Measurements from ENCODE around the gene MMP24. TPM values are rescaled to one million over a fixed set of nuclear protein-coding genes. Genes with fewer than 3 reads are reported as not detected.

MMP24 gene
- total and polyA plus RNA-seq, 2 of the 13 experiments (the other 11 are each of a cell fraction or from before 2014, with no cell fraction given), result 0.29 to 0.35 TPM

DNA sequence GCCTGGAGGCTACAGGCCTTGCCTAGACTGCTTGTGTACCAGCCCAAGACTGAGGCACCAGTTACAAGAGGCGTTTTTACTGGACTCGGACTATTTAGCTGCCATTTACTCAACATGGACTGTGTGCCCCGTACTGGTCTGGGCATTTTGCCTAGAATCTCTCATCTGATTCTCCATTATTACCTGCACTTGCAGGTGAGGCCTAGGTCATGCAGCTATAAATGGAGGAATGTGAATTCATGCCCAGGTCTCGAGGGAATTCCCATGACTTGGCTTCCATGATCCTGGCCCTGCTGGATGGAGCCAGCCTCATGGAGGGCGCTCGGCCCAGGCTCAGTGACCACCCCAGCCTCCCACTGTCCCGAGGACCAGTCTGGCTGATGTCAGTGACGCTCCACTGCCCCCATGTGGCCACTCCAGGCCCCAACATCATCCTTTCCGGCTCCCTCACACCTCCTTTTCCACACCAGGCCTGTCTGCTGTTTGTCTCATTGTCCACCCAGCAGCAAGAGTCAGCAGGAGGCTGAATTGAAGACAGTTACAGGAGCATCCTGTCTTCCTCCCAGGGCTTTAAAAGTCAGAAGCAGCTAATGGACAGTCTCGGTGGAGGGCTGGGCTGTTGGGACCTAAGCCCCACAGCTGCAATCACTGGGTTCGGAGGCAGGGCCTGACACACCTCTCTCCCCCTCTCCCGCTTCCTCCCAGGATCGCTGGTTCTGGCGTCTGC is 42.7 kb downstream of the MMP24 start (continued):
- TF ChIP-seq, protein P1, sequence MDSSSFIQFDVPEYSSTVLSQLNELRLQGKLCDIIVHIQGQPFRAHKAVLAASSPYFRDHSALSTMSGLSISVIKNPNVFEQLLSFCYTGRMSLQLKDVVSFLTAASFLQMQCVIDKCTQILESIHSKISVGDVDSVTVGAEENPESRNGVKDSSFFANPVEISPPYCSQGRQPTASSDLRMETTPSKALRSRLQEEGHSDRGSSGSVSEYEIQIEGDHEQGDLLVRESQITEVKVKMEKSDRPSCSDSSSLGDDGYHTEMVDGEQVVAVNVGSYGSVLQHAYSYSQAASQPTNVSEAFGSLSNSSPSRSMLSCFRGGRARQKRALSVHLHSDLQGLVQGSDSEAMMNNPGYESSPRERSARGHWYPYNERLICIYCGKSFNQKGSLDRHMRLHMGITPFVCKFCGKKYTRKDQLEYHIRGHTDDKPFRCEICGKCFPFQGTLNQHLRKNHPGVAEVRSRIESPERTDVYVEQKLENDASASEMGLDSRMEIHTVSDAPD (CRISPR knock-in tag; IDR thresholded peaks at IDR 0.05), result no peak
- no peak for TF ChIP-seq IKZF1 (IDR thresholded peaks at IDR 0.05)
- TF ChIP-seq TEAD3 (CRISPR knock-in tag; optimal IDR thresholded peaks at IDR 0.05; ENCODE audit: borderline replicate concordance), result peak; percentile 83
- TF ChIP-seq REL (CRISPR knock-in tag; conservative IDR thresholded peaks at IDR 0.05), result no peak
- TF ChIP-seq, protein P2, sequence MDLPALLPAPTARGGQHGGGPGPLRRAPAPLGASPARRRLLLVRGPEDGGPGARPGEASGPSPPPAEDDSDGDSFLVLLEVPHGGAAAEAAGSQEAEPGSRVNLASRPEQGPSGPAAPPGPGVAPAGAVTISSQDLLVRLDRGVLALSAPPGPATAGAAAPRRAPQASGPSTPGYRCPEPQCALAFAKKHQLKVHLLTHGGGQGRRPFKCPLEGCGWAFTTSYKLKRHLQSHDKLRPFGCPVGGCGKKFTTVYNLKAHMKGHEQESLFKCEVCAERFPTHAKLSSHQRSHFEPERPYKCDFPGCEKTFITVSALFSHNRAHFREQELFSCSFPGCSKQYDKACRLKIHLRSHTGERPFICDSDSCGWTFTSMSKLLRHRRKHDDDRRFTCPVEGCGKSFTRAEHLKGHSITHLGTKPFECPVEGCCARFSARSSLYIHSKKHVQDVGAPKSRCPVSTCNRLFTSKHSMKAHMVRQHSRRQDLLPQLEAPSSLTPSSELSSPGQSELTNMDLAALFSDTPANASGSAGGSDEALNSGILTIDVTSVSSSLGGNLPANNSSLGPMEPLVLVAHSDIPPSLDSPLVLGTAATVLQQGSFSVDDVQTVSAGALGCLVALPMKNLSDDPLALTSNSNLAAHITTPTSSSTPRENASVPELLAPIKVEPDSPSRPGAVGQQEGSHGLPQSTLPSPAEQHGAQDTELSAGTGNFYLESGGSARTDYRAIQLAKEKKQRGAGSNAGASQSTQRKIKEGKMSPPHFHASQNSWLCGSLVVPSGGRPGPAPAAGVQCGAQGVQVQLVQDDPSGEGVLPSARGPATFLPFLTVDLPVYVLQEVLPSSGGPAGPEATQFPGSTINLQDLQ (CRISPR knock-in tag; IDR thresholded peaks at IDR 0.05), result no peak
- TF ChIP-seq, protein P3, sequence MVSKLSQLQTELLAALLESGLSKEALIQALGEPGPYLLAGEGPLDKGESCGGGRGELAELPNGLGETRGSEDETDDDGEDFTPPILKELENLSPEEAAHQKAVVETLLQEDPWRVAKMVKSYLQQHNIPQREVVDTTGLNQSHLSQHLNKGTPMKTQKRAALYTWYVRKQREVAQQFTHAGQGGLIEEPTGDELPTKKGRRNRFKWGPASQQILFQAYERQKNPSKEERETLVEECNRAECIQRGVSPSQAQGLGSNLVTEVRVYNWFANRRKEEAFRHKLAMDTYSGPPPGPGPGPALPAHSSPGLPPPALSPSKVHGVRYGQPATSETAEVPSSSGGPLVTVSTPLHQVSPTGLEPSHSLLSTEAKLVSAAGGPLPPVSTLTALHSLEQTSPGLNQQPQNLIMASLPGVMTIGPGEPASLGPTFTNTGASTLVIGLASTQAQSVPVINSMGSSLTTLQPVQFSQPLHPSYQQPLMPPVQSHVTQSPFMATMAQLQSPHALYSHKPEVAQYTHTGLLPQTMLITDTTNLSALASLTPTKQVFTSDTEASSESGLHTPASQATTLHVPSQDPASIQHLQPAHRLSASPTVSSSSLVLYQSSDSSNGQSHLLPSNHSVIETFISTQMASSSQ (IDR thresholded peaks at IDR 0.05; ENCODE audit: low read depth), result no peak
- TF ChIP-seq, protein P3 (CRISPR knock-in tag; IDR thresholded peaks at IDR 0.05; ENCODE audit: borderline replicate concordance), result no peak; the same call in 1 of the 2 replicates
- TF ChIP-seq ZNF232 (CRISPR knock-in tag; IDR thresholded peaks at IDR 0.05; ENCODE audit: borderline replicate concordance), result no peak; the same call in 1 of the 2 replicates
- peak; percentile 42; the same call in 1 of the 2 replicates for TF ChIP-seq CREB1 (IDR thresholded peaks at IDR 0.05)
- no peak for TF ChIP-seq CREB1 (CRISPR knock-in tag; IDR thresholded peaks at IDR 0.05)
- no peak for TF ChIP-seq ZNF749 (CRISPR knock-in tag; IDR thresholded peaks at IDR 0.05; ENCODE audit: borderline replicate concordance)
- no peak for TF ChIP-seq HDAC6 (IDR thresholded peaks at IDR 0.05; ENCODE audit: low read depth, low read length)
- TF ChIP-seq, protein P4, sequence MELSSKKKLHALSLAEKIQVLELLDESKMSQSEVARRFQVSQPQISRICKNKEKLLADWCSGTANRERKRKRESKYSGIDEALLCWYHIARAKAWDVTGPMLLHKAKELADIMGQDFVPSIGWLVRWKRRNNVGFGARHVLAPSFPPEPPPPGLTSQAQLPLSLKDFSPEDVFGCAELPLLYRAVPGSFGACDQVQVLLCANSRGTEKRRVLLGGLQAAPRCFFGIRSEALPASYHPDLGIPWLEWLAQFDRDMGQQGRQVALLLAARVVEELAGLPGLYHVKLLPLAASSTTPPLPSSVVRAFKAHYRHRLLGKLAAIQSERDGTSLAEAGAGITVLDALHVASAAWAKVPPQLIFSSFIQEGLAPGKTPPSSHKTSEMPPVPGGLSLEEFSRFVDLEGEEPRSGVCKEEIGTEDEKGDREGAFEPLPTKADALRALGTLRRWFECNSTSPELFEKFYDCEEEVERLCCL (CRISPR knock-in tag; IDR thresholded peaks at IDR 0.05; ENCODE audit: borderline replicate concordance), result no peak
- TF ChIP-seq, protein P5, sequence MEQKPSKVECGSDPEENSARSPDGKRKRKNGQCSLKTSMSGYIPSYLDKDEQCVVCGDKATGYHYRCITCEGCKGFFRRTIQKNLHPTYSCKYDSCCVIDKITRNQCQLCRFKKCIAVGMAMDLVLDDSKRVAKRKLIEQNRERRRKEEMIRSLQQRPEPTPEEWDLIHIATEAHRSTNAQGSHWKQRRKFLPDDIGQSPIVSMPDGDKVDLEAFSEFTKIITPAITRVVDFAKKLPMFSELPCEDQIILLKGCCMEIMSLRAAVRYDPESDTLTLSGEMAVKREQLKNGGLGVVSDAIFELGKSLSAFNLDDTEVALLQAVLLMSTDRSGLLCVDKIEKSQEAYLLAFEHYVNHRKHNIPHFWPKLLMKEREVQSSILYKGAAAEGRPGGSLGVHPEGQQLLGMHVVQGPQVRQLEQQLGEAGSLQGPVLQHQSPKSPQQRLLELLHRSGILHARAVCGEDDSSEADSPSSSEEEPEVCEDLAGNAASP (CRISPR knock-in tag; IDR thresholded peaks at IDR 0.05; ENCODE audit: borderline replicate concordance), result no peak
- no peak for TF ChIP-seq ZNF24 (IDR thresholded peaks at IDR 0.05)
- peak; percentile 69; the same call in 1 of the 2 replicates for TF ChIP-seq KDM5B (CRISPR knock-in tag; IDR thresholded peaks at IDR 0.05; ENCODE audit: borderline replicate concordance)
- no peak for TF ChIP-seq EED (CRISPR knock-in tag; IDR thresholded peaks at IDR 0.05)
- TF ChIP-seq WIZ (CRISPR knock-in tag; IDR thresholded peaks at IDR 0.05), result no peak
- TF ChIP-seq MTA3 (CRISPR knock-in tag; IDR thresholded peaks at IDR 0.05), result no peak

All from HepG2 (cell line).